Adrenal gland (tissue), 5 donors: ENCODE measurements around the gene FUNDC1.

ENCODE experiments used
- CTCF ChIP-seq, 6 experiments: fragments of 450-650 bp in 4 of 6; fragments of 200-600 bp in 2 of 6; sonication (generic) in 1 of 6; IDR thresholded peaks; 1 replicate in 5 of 6; 2 replicates in 1 of 6; pipeline versions ENCODE4 v1.5.1 to v1.8.0; 2016 to 2021; ENCODE audit warnings: antibody characterized with exemption in 6 of 6, mild to moderate bottlenecking in 2 of 6, moderate library complexity in 1 of 6
- POLR2A ChIP-seq, 2 donors: fragments of 450-650 bp; IDR thresholded peaks; one replicate each; pipeline ENCODE4 v1.6.1; 2017; ENCODE audit warnings: antibody characterized with exemption in 2 of 2, mild to moderate bottlenecking in 2 of 2, moderate library complexity in 1 of 2
- donor health status: DM: no; HTN: no; CAD: no.

GRCh38 chrX:44585866-44586265 is 43.2 kb upstream of the FUNDC1 start:
- TF ChIP-seq CTCF (IDR thresholded peaks at IDR 0.05) (no peak), POLR2A (IDR thresholded peaks at IDR 0.05) (no peak)
